ENCODE results near the gene ADRB2.

DNA sequence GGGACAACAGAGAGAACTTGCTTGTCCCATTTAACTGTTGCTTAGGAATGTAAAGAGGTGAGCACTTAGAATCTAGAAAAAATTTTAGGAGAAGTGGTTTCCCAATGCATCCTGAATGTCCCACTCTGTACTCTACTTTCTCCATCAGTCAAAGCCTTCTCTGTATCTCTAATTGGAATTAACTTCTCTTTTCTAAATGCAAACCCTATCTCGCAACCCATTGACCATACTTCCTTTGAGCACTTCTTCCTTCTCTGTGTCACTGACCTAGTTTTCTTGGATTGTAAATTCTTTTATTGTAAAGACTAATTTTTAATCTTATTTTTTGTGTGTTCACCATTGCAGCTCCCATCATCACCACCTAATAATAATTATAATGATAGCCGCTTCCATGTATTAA is 33.3 kb downstream of the ADRB2 start:
- TF ChIP-seq POLR2A (IDR thresholded peaks at IDR 0.05): no peak
- TF ChIP-seq, protein P1, sequence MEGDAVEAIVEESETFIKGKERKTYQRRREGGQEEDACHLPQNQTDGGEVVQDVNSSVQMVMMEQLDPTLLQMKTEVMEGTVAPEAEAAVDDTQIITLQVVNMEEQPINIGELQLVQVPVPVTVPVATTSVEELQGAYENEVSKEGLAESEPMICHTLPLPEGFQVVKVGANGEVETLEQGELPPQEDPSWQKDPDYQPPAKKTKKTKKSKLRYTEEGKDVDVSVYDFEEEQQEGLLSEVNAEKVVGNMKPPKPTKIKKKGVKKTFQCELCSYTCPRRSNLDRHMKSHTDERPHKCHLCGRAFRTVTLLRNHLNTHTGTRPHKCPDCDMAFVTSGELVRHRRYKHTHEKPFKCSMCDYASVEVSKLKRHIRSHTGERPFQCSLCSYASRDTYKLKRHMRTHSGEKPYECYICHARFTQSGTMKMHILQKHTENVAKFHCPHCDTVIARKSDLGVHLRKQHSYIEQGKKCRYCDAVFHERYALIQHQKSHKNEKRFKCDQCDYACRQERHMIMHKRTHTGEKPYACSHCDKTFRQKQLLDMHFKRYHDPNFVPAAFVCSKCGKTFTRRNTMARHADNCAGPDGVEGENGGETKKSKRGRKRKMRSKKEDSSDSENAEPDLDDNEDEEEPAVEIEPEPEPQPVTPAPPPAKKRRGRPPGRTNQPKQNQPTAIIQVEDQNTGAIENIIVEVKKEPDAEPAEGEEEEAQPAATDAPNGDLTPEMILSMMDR (IDR thresholded peaks at IDR 0.05): no peak
